Stimulated activated CD4-positive, alpha-beta T cell treated with anti-CD3 and anti-CD28 coated beads, Interleukin-4, amount 100 ng/mL, for 48 hours (primary cell): ENCODE data around the gene CLCNKA.
A peak's percentile ranks its signal among the peaks of the same experiment; 100 is the strongest.

ENCODE experiments used
- DNase-seq, 2 donors: peaks; one replicate each; pipeline ENCODE4 v3.0.0-alpha.2; 2020; ENCODE audit warnings: low read depth in 2 of 2

The CLCNKA gene

GRCh38 chr1:16078925-16079656, 57.3 kb downstream of the CLCNKA start:
- DNase-seq = peak; percentile 64 to 65

DNA sequence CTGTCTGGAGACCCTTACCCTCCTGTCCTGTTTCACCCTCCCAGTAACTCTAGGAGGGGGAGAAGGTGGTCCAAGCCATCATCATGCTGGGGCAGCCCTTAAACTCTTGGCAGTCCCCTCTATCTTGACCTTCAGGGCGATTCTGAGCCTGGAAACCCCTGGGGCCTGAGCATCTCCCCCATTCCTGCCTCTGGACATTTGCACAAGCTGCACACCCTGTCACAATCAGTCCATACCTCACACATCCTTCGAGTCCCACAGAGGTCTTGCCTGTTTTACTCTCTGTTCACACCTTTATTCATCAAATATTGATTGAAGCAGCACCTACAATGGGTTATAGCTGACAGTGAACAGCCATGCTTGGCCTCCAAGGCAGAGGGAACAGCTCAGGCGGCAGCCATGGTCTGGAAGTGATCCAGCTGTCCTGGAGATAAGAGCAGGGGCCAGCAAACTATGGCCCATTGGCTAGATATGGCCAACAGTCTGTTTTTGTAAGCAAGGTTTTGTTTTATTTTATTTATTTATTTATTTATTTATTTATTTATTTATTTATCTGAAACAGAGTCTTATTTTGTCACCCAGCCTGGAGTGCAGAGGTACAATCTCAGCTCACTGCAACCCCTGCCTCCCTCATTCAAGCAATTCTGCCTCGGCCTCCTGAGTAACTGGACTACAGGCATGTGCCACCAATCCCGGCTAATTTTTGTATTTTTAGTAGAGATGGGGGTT, 58.8 kb downstream of the CLCNKA start:
- no peak for DNase-seq

DNA sequence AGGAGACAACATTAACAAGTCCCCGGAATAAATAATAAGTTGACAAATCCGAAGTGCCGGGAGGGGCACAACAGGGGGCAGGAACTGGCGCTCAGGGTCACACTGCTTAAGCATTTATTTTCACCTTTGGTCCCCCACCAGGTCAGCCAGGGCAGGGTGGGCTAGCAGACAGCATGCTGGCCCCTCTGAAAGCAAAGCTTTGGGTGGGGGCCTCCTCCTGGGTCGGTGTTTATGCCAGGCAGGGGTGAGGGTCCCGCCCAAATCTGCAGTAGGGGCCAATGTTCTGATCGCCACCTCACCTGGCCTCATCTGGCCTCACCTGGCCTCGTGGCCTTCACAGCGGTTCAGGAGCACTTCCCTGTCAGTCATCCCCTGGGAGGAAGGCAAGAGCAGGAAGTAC, 59.8 kb downstream of the CLCNKA start:
- DNase-seq = no peak

GRCh38 chr1:16082283-16083038, 60.6 kb downstream of the CLCNKA start:
- peak; percentile 61 to 66 for DNase-seq

DNA sequence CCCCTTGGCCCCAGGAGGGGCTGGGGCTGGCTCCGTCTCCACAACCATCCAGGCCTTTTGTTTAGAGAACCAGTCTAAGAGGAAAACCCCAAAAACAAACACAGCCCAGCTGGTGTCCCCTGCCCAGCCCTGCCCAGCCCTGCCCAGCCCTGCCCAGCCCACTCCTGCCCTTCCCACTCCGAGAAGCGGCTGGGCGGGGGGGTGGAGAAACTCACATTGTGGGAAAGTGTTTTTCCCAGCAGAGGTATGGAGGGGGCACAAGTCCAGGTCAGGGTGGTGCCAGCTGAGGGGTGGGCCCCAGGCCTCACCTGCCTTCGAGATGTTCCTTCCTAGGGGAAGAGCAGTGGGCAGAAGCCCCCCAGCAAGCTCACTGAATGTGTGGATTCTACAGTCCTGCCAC, 61.6 kb downstream of the CLCNKA start:
- no peak for DNase-seq
